GM21515 (cell line): ENCODE data around the gene THOC1.
A peak's percentile ranks its signal among the peaks of the same experiment; 100 is the strongest.

Experiments used
- ATAC-seq: cut with Tn5 transposase; IDR thresholded peaks from one replicate; pipeline ENCODE4 v1.9.1; 2021; ENCODE audit not compliant: unreplicated experiment

The THOC1 gene

GRCh38 chr18:285817-286216 lies 18.0 kb upstream of the THOC1 start:
- ATAC-seq, result no peak

DNA sequence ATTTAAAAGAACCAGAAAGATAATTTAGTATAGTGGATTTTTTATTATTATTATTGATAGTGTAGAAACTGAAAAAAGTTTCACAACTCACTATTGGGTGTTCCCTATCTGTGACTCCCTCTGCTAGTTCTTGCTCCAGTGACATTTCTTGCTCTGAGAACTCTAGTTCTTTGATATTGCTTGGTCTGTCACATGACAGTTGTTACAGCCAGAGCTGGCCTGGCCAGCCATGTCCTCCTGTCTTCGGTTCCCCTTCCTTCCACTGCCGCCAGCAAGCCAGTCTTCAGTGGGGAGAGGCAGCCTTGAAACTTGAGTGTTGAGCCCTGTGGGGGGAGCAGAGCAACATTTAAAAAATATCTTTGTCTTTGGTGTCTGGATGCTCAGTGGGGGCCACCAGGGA lies 7.6 kb upstream of the THOC1 start:
- no peak for ATAC-seq

DNA sequence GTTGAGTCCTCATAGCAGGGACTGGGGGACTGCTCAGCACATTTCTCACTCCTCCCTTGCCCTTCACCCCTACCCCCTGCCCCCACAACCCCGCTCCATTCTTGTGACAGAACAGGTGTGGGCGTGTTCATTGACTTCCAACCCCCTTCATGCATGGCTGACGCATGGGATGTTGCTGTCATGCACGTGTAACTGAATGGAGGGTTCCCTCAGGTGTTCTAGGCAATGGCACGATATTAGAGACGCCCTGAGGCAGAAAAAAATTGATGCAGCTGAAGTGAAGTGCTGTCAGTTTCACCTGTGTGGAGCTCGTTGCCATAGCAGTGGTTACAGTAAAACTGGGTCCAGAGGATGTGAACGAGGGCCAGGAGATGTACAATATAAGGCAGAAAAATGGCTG lies 6.5 kb upstream of the THOC1 start:
- no peak for ATAC-seq

- no peak for ATAC-seq
Observed at GRCh38 chr18:273525-273924, 5.7 kb upstream of the THOC1 start.

GRCh38 chr18:272650-273049 lies 4.8 kb upstream of the THOC1 start:
- ATAC-seq, result no peak

- no peak for ATAC-seq
Observed at GRCh38 chr18:269480-270095, 1.7 kb upstream of the THOC1 start.

DNA sequence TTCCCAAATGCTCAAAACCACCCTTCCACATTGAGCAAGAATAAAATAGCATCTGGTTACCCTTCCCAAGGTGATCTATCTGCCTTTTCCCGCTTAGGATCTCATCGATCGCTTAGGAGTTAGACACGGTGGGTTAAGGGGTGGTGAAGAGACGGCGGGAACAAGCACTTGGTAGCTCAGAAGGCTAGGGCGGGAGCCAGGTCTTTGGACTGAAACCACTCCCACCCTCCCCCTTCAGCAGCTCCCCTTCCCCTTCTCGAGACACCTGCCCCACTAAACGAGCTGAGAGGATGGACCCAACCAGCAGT lies 513 bp downstream of the THOC1 start:
- ATAC-seq, result peak; percentile 25

DNA sequence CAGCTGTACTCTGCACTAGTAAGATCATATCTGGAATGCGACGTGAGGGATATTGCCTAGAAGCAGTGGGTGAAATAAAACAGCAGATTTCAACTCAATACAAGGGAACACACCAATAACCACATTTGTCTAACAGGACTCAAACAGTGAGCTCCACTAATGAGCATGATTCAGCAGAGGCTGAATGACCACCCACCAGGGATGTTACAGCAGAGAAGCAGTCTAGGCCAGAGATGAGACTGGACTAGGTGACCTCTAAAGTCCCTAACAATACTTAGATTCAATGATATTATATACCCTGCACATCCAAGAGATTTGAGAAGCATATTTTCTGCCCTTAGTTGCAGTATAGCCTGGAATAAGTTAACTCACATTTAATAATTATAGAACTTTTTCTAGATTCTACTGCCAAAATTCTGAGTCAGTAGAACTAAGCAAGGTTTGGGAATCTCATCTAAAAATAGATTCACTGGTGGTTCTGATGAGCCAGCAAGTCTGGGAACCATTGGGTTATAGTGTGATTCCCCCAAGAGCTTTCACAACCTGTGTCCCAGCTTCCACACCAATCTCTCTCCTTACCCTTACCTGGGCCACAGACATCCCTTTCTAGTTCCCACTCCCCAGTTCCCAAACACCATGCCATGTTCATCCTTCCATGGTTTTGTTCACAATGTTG lies 6.3 kb downstream of the THOC1 start:
- ATAC-seq, result no peak

DNA sequence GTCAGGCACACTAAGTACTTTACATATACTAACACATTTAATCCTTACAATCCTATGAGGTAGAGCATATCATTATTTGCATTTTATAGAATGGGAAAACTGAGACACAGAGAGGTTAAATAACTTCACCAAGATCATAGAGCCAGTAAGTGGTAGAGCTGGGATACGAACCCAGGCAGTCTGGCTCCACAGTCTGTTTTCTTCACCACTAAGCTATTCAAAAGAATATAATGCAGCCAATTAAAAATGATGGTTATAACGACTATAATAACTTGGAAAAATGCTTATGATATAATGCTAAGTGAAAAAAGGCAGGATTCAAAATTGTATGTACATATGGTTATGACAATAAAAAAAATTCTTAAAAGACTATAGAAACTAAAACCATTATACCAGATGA lies 7.3 kb downstream of the THOC1 start:
- ATAC-seq, result no peak

DNA sequence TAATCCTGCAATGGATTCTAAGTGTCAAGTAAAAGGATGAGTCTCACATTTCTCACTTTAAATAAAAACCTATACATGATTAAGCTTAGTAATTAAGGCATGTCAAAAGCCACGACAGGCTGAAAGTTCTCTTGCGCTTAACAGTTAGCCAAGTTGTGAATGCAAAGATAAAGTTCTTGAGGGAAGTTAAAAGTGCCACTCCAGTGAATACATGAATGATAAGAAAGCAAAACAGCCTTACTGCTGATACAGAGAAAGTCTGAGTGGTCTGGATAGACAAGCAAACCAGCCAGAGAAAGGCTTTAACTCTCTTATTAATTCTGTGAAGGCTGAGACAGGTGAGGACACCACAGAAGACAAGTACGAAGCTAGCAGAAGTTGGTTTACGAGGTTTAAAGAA lies 12.7 kb downstream of the THOC1 start:
- no peak for ATAC-seq

GRCh38 chr18:253121-253520 lies 14.7 kb downstream of the THOC1 start:
- no peak for ATAC-seq

- no peak for ATAC-seq
Observed at GRCh38 chr18:251572-251971, 16.3 kb downstream of the THOC1 start.

- ATAC-seq, result no peak
Observed at GRCh38 chr18:250685-251084, 17.2 kb downstream of the THOC1 start.

- no peak for ATAC-seq
Observed at GRCh38 chr18:248053-248452, 19.8 kb downstream of the THOC1 start.

GRCh38 chr18:245282-245847 lies 22.5 kb downstream of the THOC1 start:
- no peak for ATAC-seq

DNA sequence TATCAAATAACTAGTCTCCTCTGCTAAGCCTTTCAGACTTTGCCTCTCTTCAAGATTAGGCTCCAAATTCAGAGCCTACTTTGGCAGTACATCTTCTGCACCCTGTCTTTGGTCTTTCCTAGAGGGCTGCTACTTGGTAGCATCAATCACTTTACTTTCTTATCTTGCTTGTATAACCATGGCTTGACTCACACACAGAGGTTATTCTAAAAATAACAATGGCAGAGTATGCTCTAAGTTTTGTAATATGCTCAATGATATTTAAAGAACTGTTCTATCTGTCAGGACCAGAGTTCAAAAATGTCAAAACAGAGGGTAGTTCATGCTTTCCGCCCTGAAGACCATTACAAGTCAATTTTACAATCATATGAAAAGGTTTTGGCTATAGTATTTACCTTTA lies 27.7 kb downstream of the THOC1 start:
- ATAC-seq, result no peak

GRCh38 chr18:231563-231962 lies 36.3 kb downstream of the THOC1 start:
- no peak for ATAC-seq

- ATAC-seq, result no peak
Observed at GRCh38 chr18:228586-228985, 39.3 kb downstream of the THOC1 start.

- no peak for ATAC-seq
Observed at GRCh38 chr18:227902-228301, 39.9 kb downstream of the THOC1 start.

DNA sequence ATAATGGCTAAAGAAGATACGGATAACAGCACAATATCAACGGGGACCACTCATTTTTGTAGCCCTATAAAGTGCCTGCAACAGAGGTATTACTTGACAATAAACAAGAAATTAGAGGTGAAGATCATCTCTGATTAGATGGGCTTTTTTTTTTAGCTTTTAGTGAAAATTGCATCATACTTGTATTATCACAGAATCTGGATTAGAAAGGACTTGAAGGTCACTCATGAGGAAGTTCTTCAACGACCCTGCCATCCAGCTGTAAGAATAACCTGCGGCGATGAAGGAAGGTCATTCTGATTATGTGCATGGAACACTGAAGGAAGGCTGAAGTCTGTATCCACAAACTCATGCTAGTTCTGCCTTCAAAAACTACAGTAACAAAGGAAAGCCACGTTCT lies 40.5 kb downstream of the THOC1 start:
- ATAC-seq, result no peak

DNA sequence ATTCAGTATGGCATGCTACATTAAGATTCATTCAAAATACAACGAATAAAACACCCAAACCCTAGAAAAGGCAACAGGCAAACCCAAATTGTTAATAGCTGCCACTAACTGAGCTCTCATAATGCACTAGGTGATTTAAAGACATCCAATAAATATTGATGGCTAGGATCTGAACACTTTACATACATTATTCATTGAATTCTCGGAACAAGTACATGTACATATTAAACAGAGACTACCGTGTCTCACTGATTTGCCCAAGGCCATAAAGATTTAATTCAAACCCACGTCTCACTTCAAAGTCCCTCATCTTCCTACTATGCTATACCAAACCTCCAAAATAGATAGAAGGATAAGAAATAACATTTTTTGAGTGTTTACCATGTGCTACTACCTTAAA lies 42.1 kb downstream of the THOC1 start:
- ATAC-seq, result no peak

- no peak for ATAC-seq
Observed at GRCh38 chr18:220708-221107, 47.1 kb downstream of the THOC1 start.
